Stimulated activated CD4-positive, alpha-beta T cell treated with anti-CD3 and anti-CD28 coated beads, Interleukin-15, amount 100 ng/mL, for 48 hours (primary cell): ENCODE data around the gene VWA3B.
"Not testable (repeated sequence)": the region's sequence is repeated elsewhere in the genome, so short reads cannot be mapped to it uniquely, and the experiment has no call there.

ENCODE experiments used
- DNase-seq, 2 donors: peaks; one replicate each; pipeline ENCODE4 v3.0.0-alpha.2; 2020; ENCODE audit warnings: low read depth in 2 of 2

The VWA3B gene

DNA sequence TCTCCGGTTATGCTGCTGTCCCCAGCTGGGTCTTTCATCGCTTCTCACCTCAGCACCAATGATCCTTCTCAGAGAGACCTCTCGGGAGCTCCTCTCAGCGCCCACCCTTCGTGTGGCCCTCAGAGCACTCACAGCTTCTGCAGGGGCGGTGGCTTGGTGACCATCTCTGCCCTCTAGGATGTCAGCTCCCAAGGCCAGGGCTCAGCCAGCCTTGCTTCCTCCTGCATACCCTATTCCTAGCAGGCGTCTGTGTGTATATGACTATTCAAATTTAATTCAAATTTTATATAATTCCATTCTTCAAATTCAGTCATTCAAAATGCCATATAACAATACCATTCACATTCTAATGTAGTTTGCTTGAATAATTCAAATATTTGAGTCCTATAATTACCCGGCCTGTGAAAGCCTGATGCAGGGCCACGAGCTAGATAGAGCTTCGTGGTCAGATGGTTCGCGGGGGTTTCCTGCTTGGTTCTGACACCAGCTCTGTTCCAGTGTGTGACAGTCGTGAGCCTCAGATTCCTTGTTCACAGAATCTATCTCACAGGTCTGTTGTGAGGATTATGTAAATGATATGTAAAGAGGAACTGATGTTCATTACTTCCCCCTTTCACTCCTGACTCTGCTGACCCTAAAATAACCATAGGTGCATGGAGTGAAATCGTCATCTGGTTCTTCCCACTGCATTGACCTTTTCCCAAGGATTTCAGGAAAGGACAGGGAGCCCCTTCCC lies 165.2 kb downstream of the VWA3B start:
- DNase-seq = no peak

- no peak for DNase-seq
These were observed 166.6 kb downstream of the VWA3B start for GRCh38 chr2:98253461-98254070.

DNA sequence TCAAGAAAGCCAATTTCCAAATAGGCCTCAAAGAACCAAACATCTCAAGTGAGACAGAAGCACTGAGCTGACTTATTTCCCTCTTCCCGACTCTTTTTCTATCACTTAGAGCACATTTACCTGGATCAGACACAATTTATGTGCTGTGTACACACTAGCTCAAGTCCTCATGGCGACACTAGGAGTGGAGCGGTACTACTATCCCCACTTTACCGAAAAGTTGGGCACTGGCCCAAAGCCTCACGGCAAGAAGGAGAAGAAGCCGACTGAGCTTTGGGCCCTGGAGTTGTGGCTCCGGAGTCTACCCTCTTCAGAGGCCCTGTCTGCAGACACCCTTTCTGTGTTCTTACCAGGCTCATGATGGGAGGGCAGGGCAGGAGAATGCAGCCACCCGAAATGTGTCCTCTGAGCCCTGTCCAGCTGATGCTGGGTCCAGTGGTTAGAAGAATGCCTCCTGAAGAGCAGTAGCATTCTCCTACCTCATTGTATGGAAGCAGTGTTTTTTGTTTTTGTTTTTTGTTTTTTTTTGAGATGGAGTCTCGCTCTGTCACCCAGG lies 167.6 kb downstream of the VWA3B start:
- no peak for DNase-seq

- DNase-seq = no peak
These were observed 171.9 kb downstream of the VWA3B start for GRCh38 chr2:98258906-98259305.

GRCh38 chr2:98263362-98263761 lies 176.4 kb downstream of the VWA3B start:
- no peak for DNase-seq

DNA sequence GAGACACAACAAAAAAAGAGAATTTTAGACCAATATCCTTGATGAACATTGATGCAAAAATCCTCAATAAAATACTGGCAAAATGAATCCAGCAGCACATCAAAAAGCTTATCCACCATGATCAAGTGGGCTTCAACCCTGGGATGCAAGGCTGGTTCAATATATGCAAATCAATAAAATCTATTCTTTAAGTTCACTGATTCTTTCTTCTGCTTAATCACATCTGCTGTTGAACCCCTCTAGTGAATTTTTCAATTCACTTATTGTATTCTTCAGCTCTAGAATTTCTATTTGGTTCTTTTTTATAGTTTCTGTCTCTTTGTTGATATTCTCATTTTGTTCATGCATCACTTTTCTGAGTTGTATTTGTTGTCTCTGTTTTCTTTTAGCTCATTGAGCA lies 181.3 kb downstream of the VWA3B start:
- DNase-seq = not testable (repeated sequence)

- DNase-seq = peak in 1 of 2 donors; percentile 5
These were observed 182.3 kb downstream of the VWA3B start for GRCh38 chr2:98269274-98269673.

DNA sequence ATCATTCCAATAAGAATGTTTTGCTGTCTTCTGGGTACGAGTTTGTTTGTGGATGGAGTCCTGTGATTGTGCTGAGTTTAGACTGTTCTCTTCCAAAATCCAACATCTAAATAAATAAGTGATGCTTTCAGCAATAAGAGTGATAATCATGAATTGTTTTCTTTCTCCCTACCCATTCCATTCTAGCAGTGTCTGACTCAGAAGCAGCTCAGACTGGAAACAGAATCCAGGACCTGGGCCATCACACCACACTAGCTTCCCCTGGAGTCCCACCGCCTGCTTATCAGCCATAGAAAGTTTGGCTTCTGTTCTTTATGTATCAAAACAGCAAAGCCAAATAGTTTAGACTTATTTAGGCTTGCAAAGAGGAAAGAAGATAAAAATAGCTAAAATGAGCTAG lies 182.9 kb downstream of the VWA3B start:
- DNase-seq = no peak

GRCh38 chr2:98277162-98277859 lies 190.3 kb downstream of the VWA3B start:
- no peak for DNase-seq

DNA sequence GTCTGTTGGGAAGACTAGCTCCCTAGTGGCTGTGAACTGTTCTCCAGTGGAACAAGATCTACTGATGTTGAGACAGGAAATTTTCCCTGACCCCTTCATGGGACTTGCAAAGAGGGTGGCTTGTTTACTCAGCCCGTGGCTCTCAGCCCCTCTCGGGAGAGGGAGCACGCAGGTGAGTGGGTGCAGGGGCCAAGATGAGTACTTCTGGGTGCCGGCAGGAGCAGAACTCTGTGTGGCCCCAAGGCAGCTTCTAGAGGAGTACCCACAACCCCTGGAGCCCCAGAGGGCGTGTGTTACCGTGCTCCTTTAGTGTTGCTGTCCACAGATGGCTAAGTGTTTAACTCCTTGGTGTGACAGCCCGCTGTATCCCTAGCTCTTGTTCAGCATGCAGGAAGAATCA lies 191.1 kb downstream of the VWA3B start:
- no peak for DNase-seq

DNA sequence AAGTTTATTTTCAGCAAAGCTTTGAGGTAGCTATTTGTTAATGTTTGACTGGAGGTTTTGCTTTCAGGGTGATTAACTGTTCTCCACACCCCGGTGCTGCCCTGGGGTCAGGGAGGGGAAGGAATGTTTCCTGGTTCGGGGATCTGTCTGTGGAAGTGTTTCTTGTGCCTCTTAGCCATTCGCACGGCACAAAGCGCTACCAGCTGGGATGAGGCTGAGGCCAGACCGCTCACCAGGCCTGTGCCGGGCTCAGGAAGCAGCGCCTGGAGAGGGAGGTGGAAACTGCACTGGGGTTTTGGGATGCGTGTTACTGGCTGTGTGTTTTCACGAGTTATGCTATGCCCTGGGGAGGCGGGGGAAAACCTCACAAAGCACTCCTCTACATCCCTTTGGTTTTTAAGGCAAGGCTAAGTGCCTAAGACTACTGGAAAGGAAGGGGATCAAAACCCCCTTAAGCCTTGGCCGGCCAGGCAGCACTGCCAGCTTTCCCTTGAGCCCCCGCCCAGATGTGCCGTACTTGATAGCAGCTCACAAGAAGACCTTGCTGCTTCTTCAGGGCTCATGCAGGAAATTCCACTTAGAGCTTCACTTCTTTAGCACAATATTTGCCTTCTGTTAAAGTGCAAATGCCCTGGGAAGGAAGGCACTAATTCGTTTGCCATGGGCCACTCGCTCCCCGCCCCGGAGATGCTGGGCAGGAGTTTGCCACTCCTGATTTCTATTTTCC lies 193.6 kb downstream of the VWA3B start:
- no peak for DNase-seq

DNA sequence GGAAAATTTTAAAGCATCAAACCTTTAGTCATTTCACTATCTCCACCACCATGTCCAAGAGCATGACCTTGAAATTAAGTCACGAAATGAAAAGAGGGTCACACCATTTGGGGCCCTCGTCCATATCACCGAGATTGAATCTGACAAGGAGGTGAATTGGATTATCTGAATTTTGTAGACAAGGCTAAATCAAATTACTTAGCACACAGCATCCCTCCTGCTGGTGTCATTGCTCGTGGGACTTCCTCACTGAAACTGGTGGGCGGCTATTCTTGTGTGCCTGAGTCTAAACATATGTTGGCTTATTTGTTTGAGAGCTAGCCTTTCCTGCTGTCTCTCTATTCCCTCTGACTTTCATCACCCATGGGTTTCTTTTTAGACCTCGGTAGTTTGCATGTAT lies 194.6 kb downstream of the VWA3B start:
- DNase-seq = no peak

DNA sequence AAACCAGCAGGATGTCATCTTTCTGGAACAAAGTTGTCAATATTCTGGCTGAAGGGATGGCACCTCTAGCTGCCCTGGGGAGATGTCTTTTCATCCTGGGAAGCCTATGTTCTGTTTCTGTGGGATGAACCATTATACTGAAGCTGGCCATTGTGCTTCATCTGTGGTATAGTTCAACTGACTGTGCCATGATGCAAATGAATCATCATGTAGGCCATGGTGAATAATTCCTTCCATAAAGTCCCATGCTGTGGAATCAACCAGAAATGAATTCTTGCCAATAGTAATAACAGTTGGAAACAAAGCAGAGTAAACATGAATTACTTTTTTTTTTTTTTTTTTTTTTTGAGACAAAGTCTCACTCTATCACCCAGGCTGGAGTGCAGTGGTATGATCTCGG lies 195.1 kb downstream of the VWA3B start:
- DNase-seq = no peak

GRCh38 chr2:98293030-98293429 lies 206.1 kb downstream of the VWA3B start:
- DNase-seq = no peak

GRCh38 chr2:98293931-98294687 lies 207.1 kb downstream of the VWA3B start:
- no peak for DNase-seq

- DNase-seq = no peak
These were observed 207.7 kb downstream of the VWA3B start for GRCh38 chr2:98294711-98295110.

GRCh38 chr2:98295275-98295674 lies 208.3 kb downstream of the VWA3B start:
- no peak for DNase-seq

- no peak for DNase-seq
These were observed 208.9 kb downstream of the VWA3B start for GRCh38 chr2:98295721-98296414.

GRCh38 chr2:98296440-98296839 lies 209.5 kb downstream of the VWA3B start:
- no peak for DNase-seq

DNA sequence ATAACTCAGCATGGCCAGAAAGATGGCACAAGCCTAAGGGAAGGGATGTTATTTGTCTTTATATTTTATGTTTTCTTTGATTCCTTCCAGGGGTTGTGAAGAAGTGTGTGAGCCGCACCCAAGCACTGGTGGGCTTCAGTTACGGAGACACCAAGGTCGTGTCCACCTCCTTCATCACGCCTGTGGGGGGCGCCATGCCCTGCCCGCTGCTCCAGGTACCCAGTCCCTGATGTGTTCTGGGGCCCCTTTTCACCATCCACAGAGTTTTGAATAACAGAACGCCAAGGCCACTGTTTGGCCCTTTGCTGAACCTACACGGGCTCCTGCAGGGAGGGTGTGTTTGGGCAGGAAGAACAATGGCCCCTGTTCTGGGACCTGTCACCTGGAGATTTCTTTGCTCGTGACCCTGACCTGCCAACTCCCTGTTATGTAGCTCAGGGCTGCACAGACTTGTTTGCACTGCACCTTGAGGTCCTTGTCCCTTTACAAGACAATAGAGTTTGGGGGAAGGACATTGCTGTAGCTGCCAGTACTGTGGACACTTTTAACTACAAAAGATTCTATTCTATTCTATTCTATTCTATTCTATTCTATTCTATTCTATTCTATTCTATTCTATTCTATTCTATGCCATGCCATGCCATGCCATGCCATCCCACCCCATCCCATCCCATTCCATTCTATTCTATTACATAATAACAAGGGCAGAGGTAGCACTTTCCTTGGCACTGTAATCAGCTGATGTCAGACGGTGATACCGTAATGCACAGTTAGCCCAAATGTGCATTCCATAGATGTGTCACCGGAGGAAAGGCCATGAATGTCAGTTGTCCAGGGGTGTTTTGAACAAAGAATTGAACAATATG lies 211.1 kb downstream of the VWA3B start:
- DNase-seq = no peak
